ENCODE results near the gene PEAR1. TPM values are rescaled to one million over a fixed set of nuclear protein-coding genes. Genes with fewer than 3 reads are reported as not detected.

Gene PEAR1, protein sequence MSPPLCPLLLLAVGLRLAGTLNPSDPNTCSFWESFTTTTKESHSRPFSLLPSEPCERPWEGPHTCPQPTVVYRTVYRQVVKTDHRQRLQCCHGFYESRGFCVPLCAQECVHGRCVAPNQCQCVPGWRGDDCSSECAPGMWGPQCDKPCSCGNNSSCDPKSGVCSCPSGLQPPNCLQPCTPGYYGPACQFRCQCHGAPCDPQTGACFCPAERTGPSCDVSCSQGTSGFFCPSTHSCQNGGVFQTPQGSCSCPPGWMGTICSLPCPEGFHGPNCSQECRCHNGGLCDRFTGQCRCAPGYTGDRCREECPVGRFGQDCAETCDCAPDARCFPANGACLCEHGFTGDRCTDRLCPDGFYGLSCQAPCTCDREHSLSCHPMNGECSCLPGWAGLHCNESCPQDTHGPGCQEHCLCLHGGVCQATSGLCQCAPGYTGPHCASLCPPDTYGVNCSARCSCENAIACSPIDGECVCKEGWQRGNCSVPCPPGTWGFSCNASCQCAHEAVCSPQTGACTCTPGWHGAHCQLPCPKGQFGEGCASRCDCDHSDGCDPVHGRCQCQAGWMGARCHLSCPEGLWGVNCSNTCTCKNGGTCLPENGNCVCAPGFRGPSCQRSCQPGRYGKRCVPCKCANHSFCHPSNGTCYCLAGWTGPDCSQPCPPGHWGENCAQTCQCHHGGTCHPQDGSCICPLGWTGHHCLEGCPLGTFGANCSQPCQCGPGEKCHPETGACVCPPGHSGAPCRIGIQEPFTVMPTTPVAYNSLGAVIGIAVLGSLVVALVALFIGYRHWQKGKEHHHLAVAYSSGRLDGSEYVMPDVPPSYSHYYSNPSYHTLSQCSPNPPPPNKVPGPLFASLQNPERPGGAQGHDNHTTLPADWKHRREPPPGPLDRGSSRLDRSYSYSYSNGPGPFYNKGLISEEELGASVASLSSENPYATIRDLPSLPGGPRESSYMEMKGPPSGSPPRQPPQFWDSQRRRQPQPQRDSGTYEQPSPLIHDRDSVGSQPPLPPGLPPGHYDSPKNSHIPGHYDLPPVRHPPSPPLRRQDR
- polyA plus RNA-seq, result 1 to 10 TPM in 2 of 4 donors, under 1 TPM in 2; 0.22 to 6.5 (median 2.6) TPM
- long read RNA-seq, donor 1, result 0 reads
- long read RNA-seq, donor 2, result 0 reads
- long read RNA-seq, donor 3, result 0 reads
- long read RNA-seq, donor 4, result 0 reads
- long read RNA-seq, donor 5, result 0 reads
- long read RNA-seq, donor 6, partial matches to known transcripts, result 0 of 1 reads
- long read RNA-seq, donor 6, other reads (novel, unspliced or antisense), result 0 of 1 reads
- long read RNA-seq, donor 7, result 0 reads
- long read RNA-seq, donor 8, partial matches to known transcripts, result 8 of 8 reads
- long read RNA-seq, donor 8, other reads (novel, unspliced or antisense), result 0 of 8 reads
- long read RNA-seq, donor 9, result 0 reads
- long read RNA-seq, donor 10, partial matches to known transcripts, result 44 of 46 reads
- long read RNA-seq, donor 10, other reads (novel, unspliced or antisense), result 0 of 46 reads

DNA sequence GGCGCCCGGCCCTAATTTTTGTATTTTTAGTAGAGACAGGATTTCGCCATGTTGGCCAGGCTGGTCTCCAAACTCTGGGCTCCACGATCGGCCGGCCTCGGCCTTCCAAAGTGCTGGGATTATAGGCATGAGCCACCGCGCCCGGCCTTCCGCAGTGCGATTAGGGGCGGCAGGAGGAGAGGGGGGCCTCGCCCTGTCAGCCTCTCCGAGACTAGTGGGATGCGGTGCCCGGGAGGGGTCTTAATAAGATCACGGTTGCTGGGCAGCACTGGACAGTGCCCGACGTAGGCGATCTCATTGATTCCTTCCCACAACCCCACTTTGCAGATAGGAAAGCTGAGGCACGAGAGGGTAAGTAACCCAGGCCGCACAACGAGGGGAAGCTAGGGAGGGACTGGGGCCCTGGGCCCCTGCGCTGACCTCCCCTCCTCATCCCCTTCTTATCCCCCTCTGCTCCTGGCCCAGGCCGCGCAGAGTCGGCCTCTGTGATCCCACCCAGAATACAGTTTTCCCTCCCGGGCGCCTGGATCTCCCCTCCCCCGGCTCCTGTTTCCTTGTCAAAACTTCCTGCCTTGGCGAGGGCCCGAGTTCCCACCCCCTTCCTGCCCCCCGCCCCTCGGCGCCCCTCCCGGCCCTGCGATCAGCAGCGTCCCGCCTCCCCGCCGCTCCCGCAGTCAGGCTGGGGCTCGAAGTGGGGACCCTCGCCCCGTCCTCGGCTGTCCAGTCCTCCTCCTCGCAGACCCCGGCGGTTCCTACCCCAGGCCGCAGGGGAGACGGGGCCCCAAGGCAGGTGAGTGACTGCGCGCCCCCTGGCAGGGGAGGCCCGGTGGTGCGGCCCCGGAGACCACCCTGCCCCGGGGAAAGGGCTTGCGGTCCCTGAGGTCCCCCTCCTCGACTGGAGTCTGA, at the start of gene PEAR1:
TSS of gene PEAR1 (plus strand) at position 671 of the 906 bp plus-strand sequence. CDS start 10,209 bp downstream, outside the sequence.
- 11 to 27% (median 14%) methylated on average over 52 to 60 of the region's 60 CpGs for WGBS, 3 donors
- FAIRE-seq (no peak), DNase-seq (peak in 1 of 2 donors; percentile 47)
- Histone ChIP-seq H3K27ac (ENCODE audit: low read depth in 1 of 3, low read length in 2 of 3) (peak within 1 kb of the TSS; percentile 53 to 86 (median 75)), H3K27me3 (ENCODE audit: control insufficient read depth in 3 of 3, insufficient read depth in 3 of 3, low read length in 3 of 3) (peaks cover 2 to 64% (median 3%) of the 10 kb centered on the region in 3 donors), H3K9me3 (ENCODE audit: control insufficient read depth in 2 of 2, insufficient read depth in 1 of 2, low read depth in 1 of 2, low read length in 1 of 2) (peaks cover 0 to 2% of the 10 kb centered on the region in 2 donors), H3K36me3 (ENCODE audit: control insufficient read depth in 3 of 3, insufficient read depth in 2 of 3, low read depth in 1 of 3, low read length in 3 of 3) (peaks cover 0 to 4% (median 0%) of the 10 kb centered on the region in 3 donors), H3K4me1 (ENCODE audit: control insufficient read depth in 3 of 3, insufficient read depth in 2 of 3, low read depth in 1 of 3, low read length in 2 of 3) (peaks cover 0 to 8% (median 0%) of the 10 kb centered on the region in 3 donors), H3K4me3 (ENCODE audit: low read depth in 1 of 3, low read length in 3 of 3) (peak within 1 kb of the TSS; percentile 8 to 49 (median 20))

DNA sequence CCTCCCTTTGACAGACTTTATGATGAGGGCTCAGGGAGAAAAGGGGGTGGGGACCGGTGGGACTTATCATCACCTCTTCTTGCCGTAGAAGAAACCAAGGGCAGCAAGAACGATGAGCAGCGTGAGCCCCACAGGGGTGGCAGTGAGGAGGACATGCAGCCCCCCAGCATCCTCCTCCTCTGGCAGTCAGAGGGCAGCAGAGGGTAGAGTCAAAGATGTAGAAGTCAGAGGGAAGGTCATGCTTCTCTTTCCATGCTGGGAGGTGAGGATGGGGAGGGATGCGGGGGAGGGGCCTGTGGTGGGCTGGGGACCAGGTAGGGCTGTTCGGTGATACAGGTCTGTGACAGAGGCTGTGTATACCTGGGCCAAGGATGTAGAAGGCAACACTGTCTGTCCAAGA, 49.4 kb upstream of the PEAR1 start:
- no peaks in the 10 kb centered on the region for H3K36me3 ChIP-seq (ENCODE audit: control insufficient read depth in 3 of 3, insufficient read depth in 2 of 3, low read depth in 1 of 3, low read length in 3 of 3)
- 35 to 47% (median 37%) methylated on average over 6 of the region's 6 CpGs for WGBS, 3 donors
- no peak for FAIRE-seq
- no peaks in the 10 kb centered on the region for H3K9me3 ChIP-seq (ENCODE audit: control insufficient read depth in 2 of 2, insufficient read depth in 1 of 2, low read depth in 1 of 2, low read length in 1 of 2)
- no peak for DNase-seq
- H3K27ac ChIP-seq (ENCODE audit: low read depth in 1 of 3, low read length in 2 of 3), result no peak overlapping the region
- H3K4me1 ChIP-seq (ENCODE audit: control insufficient read depth in 3 of 3, insufficient read depth in 2 of 3, low read depth in 1 of 3, low read length in 2 of 3), result peaks cover 0 to 11% (median 0%) of the 10 kb centered on the region in 3 donors
- no peak overlapping the region for H3K4me3 ChIP-seq (ENCODE audit: low read depth in 1 of 3, low read length in 3 of 3)
- H3K27me3 ChIP-seq (ENCODE audit: control insufficient read depth in 3 of 3, insufficient read depth in 3 of 3, low read length in 3 of 3), result peaks cover 5 to 97% (median 43%) of the 10 kb centered on the region in 3 donors

DNA sequence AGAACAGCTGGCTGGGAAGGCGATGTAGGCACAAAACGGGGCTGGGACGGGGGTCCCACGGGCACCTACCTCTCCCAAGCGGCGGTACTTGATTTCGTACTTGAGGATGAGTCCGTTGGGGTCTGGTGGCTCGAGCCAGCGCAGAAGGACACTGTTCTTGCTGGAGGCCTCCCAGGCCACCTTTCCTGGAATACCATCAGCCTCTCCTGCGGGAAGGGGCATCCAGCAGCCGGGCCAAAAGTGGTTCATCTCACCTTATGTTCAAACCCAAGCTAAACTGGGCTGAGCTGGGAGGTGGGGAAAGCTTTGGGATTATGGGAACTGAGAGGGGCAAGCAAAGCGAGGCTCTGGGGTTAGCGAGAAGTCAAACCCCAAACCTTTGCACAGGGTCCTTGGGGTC, 48.9 kb upstream of the PEAR1 start:
- Histone ChIP-seq H3K4me1 (ENCODE audit: control insufficient read depth in 3 of 3, insufficient read depth in 2 of 3, low read depth in 1 of 3, low read length in 2 of 3) (peaks cover 0 to 11% (median 0%) of the 10 kb centered on the region in 3 donors), H3K36me3 (ENCODE audit: control insufficient read depth in 3 of 3, insufficient read depth in 2 of 3, low read depth in 1 of 3, low read length in 3 of 3) (no peaks in the 10 kb centered on the region), H3K27ac (ENCODE audit: low read depth in 1 of 3, low read length in 2 of 3) (no peak overlapping the region), H3K9me3 (ENCODE audit: control insufficient read depth in 2 of 2, insufficient read depth in 1 of 2, low read depth in 1 of 2, low read length in 1 of 2) (no peaks in the 10 kb centered on the region), H3K27me3 (ENCODE audit: control insufficient read depth in 3 of 3, insufficient read depth in 3 of 3, low read length in 3 of 3) (peaks cover 5 to 95% (median 43%) of the 10 kb centered on the region in 3 donors), H3K4me3 (ENCODE audit: low read depth in 1 of 3, low read length in 3 of 3) (no peak overlapping the region)
- FAIRE-seq (no peak), DNase-seq (no peak)
- WGBS, 3 donors, result 25 to 29% (median 28%) methylated on average over 14 of the region's 14 CpGs

DNA sequence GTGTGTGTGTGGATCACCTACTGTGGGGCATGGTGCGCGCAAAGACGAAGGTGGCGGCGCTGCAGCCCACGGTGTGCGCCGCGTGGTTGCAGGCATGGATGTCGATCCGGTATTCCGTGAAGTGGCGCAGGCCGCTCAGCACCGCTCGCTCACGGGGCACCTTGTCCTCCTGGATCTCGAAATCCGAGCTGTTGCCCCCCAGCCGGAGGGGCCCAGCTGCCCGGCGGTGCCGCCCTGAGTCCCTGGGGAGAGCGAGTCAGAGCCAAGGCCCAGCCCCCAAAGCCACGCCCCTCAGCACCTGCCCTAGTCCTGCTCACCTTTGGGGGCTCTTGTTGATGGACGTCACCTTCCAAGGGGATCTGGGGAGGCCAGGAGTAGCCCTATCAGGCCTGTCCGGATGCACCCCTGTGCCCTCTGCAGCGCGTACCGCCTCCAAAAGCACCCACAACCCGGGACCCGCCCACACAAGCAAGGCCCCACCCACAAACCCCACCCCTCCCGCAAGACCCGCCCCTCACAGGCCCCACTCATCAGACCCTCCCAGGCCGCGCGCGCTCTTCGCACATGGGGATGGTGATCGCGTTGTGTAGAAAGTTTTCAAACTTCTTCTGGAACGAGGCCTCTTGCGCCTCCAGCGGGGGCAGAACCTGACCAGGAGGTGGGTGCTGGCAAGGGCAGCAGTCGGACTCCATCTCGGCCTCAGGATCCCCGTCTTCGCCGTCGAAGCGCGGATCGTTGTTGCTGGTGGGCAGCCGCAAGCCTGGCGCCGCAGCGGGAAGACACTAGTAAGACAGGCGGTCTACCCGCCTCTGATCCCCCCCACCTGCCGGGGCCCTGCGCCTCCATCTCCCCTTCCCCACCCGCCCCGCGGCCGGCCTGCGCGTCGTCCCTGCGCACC, 48.2 kb upstream of the PEAR1 start:
- H3K27ac ChIP-seq (ENCODE audit: low read depth in 1 of 3, low read length in 2 of 3), result no peak overlapping the region
- WGBS, 3 donors, result 7 to 15% (median 13%) methylated on average over 62 to 69 of the region's 69 CpGs
- no peaks in the 10 kb centered on the region for H3K36me3 ChIP-seq (ENCODE audit: control insufficient read depth in 3 of 3, insufficient read depth in 2 of 3, low read depth in 1 of 3, low read length in 3 of 3)
- peaks cover 5 to 95% (median 43%) of the 10 kb centered on the region in 3 donors for H3K27me3 ChIP-seq (ENCODE audit: control insufficient read depth in 3 of 3, insufficient read depth in 3 of 3, low read length in 3 of 3)
- H3K9me3 ChIP-seq (ENCODE audit: control insufficient read depth in 2 of 2, insufficient read depth in 1 of 2, low read depth in 1 of 2, low read length in 1 of 2), result no peaks in the 10 kb centered on the region
- no peak overlapping the region for H3K4me3 ChIP-seq (ENCODE audit: low read depth in 1 of 3, low read length in 3 of 3)
- peaks cover 0 to 11% (median 0%) of the 10 kb centered on the region in 3 donors for H3K4me1 ChIP-seq (ENCODE audit: control insufficient read depth in 3 of 3, insufficient read depth in 2 of 3, low read depth in 1 of 3, low read length in 2 of 3)
- DNase-seq (no peak), FAIRE-seq (no peak)

DNA sequence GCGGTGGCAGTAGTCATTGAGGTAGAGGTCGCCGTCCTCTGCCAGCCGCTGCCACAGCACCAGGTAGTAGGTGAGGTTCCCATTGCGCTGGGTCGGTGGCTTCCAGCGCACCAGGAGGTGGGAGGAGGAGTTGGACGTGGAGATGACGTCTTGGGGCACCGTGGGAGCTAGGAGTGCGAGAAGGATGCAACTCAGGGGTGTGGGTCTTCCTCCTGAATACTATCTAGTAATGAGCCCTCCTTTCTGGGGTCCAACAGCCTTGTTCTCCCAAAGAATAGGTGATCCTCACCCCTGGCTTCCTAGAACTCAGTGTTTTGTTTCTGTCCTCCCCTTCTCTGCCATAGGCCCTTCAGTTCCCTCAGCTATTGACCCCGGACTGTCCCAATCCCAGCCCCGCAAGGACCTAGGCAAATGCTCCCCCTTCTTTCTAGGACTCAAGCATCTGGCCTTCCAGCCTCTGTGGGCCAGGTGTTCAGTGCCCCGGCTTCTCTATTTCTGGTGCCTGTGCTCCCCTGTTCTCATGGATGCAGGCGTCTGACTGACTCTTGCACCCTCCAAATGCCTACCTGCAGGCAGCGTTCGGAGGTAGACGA, 47.5 kb upstream of the PEAR1 start:
- no peak for FAIRE-seq
- 42 to 47% (median 46%) methylated on average over 17 to 18 of the region's 18 CpGs for WGBS, 3 donors
- H3K36me3 ChIP-seq (ENCODE audit: control insufficient read depth in 3 of 3, insufficient read depth in 2 of 3, low read depth in 1 of 3, low read length in 3 of 3), result no peaks in the 10 kb centered on the region
- no peak overlapping the region for H3K27ac ChIP-seq (ENCODE audit: low read depth in 1 of 3, low read length in 2 of 3)
- H3K27me3 ChIP-seq (ENCODE audit: control insufficient read depth in 3 of 3, insufficient read depth in 3 of 3, low read length in 3 of 3), result peaks cover 5 to 89% (median 43%) of the 10 kb centered on the region in 3 donors
- peaks cover 0 to 11% (median 0%) of the 10 kb centered on the region in 3 donors for H3K4me1 ChIP-seq (ENCODE audit: control insufficient read depth in 3 of 3, insufficient read depth in 2 of 3, low read depth in 1 of 3, low read length in 2 of 3)
- no peak for DNase-seq
- no peaks in the 10 kb centered on the region for H3K9me3 ChIP-seq (ENCODE audit: control insufficient read depth in 2 of 2, insufficient read depth in 1 of 2, low read depth in 1 of 2, low read length in 1 of 2)
- no peak overlapping the region for H3K4me3 ChIP-seq (ENCODE audit: low read depth in 1 of 3, low read length in 3 of 3)

DNA sequence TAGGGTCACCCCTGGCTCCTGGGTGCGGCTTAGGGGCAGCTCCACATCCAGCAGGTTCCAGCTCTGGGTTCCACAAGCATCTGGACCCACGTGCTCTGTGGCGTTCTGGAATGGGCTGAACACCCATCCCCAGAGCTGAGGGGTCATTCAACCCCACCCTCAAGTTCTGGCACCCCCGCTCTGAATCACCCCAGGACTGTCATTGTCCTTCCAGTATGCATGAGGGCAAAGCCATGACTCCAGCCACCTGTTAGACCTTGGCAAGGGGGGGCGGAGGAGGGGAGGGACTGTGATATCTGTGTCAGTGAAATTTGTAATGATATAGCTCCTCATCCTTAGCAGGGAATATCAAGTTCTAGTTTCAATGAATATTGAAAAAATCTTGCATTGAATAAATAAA, 46.9 kb upstream of the PEAR1 start:
- Histone ChIP-seq H3K27me3 (ENCODE audit: control insufficient read depth in 3 of 3, insufficient read depth in 3 of 3, low read length in 3 of 3) (peaks cover 5 to 83% (median 39%) of the 10 kb centered on the region in 3 donors), H3K27ac (ENCODE audit: low read depth in 1 of 3, low read length in 2 of 3) (no peak overlapping the region), H3K9me3 (ENCODE audit: control insufficient read depth in 2 of 2, insufficient read depth in 1 of 2, low read depth in 1 of 2, low read length in 1 of 2) (no peaks in the 10 kb centered on the region), H3K36me3 (ENCODE audit: control insufficient read depth in 3 of 3, insufficient read depth in 2 of 3, low read depth in 1 of 3, low read length in 3 of 3) (no peaks in the 10 kb centered on the region), H3K4me3 (ENCODE audit: low read depth in 1 of 3, low read length in 3 of 3) (no peak overlapping the region), H3K4me1 (ENCODE audit: control insufficient read depth in 3 of 3, insufficient read depth in 2 of 3, low read depth in 1 of 3, low read length in 2 of 3) (peaks cover 0 to 11% (median 0%) of the 10 kb centered on the region in 3 donors)
- FAIRE-seq, result no peak
- 73 to 91% (median 84%) methylated on average over 5 of the region's 5 CpGs for WGBS, 3 donors
- no peak for DNase-seq
